Hepatocyte (in vitro differentiated cells): ENCODE measurements around the gene FIP1L1. TPM values are rescaled to one million over a fixed set of nuclear protein-coding genes. Genes with fewer than 3 reads are reported as not detected.
"Not testable (repeated sequence)": the region's sequence is repeated elsewhere in the genome, so short reads cannot be mapped to it uniquely, and the experiment has no call there.

Experiments used
- DNase-seq: peaks from one replicate; pipeline ENCODE4 v3.0.0-alpha.2; 2016; ENCODE audit warnings: low spot score
- H2AFZ ChIP-seq: fragments of 200-600 bp; sonication (generic); 2 replicates; pipeline ENCODE4 v1.6.0; 2016; ENCODE audit warnings: antibody characterized with exemption, mild to moderate bottlenecking
- H3K27ac ChIP-seq: fragments of 200-600 bp; sonication (generic); 2 replicates; pipeline ENCODE4 v1.5.1; 2016; ENCODE audit warnings: mild to moderate bottlenecking
- H3K27me3 ChIP-seq: fragments of 200-600 bp; sonication (generic); 2 replicates; pipeline ENCODE4 v1.6.1; 2016
- H3K36me3 ChIP-seq: fragments of 200-600 bp; sonication (generic); replicated peaks from 2 replicates; pipeline ENCODE4 v1.5.1; 2016; ENCODE audit warnings: low read depth; ENCODE audit not compliant: insufficient read depth
- H3K4me1 ChIP-seq: fragments of 200-600 bp; sonication (generic); 2 replicates; pipeline ENCODE4 v1.5.1; 2016; ENCODE audit warnings: mild to moderate bottlenecking, moderate library complexity; ENCODE audit not compliant: insufficient read depth
- H3K4me2 ChIP-seq: fragments of 200-600 bp; sonication (generic); 2 replicates; pipeline ENCODE4 v1.6.0; 2016
- H3K4me3 ChIP-seq: fragments of 200-600 bp; sonication (generic); 2 replicates; pipeline ENCODE4 v1.5.1; 2016; ENCODE audit warnings: mild to moderate bottlenecking
- H3K79me2 ChIP-seq: fragments of 200-600 bp; sonication (generic); 2 replicates; pipeline ENCODE4 v1.6.0; 2017; ENCODE audit warnings: mild to moderate bottlenecking
- H3K9me2 ChIP-seq: fragments of 200-600 bp; sonication (generic); replicated peaks from 2 replicates; pipeline ENCODE4 v1.6.0; 2017; ENCODE audit warnings: mild to moderate bottlenecking; ENCODE audit not compliant: insufficient read depth
- H3K9me3 ChIP-seq: fragments of 200-600 bp; sonication (generic); 2 replicates; pipeline ENCODE4 v1.5.1; 2016; ENCODE audit warnings: low read depth, mild to moderate bottlenecking
- H4K20me1 ChIP-seq: fragments of 200-600 bp; sonication (generic); 2 replicates; pipeline ENCODE4 v1.6.0; 2016; ENCODE audit warnings: mild to moderate bottlenecking; ENCODE audit not compliant: insufficient read depth, poor library complexity, severe bottlenecking
- EZH2 ChIP-seq: fragments of 200-600 bp; sonication (generic); IDR thresholded peaks from 2 replicates; pipeline ENCODE4 v1.6.1; 2016; ENCODE audit warnings: antibody characterized with exemption, mild to moderate bottlenecking, borderline replicate concordance
- EZH2phosphoT487 ChIP-seq: fragments of 200-600 bp; sonication (generic); IDR thresholded peaks from one replicate; pipeline ENCODE4 v1.6.1; 2018; ENCODE audit warnings: antibody characterized with exemption, mild to moderate bottlenecking, low read depth, moderate library complexity; ENCODE audit not compliant: unreplicated experiment, severe bottlenecking
- WGBS: methylation state at CpG from one replicate; pipeline ENCODE4 v1.1.6; 2016; ENCODE audit warnings: low lambda C conversion rate; ENCODE audit errors: missing lambda C conversion rate; 5-methylcytosine and 5-hydroxymethylcytosine counted together
- polyA plus RNA-seq: library from polyadenylated mRNA; unstranded; fragments of >200 nt; fragmentation: Nextera tagmentation; extraction: Ambion mirVana; gene quantifications from 2 replicates; pipeline ENCODE4 v1.2.1, GENCODE V29; 2016
- total RNA-seq: library from RNA; depleted of rRNA; stranded (reverse); fragments of >200 nt; gene quantifications from 2 replicates; pipeline ENCODE4 v1.2.3, GENCODE V29; 2014
- TF ChIP-seq, protein P1 (sequence below): fragments of 200-600 bp; sonication (generic); IDR thresholded peaks from 2 replicates; pipeline ENCODE4 v1.5.1; 2016; ENCODE audit warnings: antibody characterized with exemption, mild to moderate bottlenecking; ENCODE audit not compliant: poor library complexity

Gene FIP1L1
- total and polyA plus RNA-seq, 2 experiments from 2014 or later = 50.7 to 75.6 TPM

DNA sequence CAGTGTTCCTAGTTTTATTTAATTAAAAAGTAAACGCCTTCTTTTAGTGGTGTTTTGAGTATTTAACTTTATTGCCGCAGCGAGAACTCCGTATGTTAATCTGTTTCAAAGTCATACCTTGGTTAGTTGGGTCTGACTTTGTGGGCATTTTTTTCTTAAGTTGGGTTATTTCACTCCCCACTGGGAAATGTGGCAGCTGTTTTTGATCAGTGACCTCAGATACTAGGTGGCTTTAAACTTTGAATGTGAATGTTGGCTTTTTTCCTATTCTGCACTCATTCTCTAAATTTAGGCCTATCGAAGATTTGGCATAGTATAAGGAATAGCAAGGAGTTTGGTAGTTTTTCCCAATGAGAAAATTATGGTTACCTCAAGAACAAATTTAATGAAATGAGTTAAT, 85.9 kb downstream of the FIP1L1 start:
- H3K9me3 ChIP-seq = no peaks in the 10 kb centered on the region
- no peaks in the 10 kb centered on the region for H3K27me3 ChIP-seq
- no peak for DNase-seq
- H3K4me1 ChIP-seq = peaks cover 3% of the 10 kb centered on the region
- no peaks in the 10 kb centered on the region for H3K9me2 ChIP-seq
- TF ChIP-seq, protein P1, sequence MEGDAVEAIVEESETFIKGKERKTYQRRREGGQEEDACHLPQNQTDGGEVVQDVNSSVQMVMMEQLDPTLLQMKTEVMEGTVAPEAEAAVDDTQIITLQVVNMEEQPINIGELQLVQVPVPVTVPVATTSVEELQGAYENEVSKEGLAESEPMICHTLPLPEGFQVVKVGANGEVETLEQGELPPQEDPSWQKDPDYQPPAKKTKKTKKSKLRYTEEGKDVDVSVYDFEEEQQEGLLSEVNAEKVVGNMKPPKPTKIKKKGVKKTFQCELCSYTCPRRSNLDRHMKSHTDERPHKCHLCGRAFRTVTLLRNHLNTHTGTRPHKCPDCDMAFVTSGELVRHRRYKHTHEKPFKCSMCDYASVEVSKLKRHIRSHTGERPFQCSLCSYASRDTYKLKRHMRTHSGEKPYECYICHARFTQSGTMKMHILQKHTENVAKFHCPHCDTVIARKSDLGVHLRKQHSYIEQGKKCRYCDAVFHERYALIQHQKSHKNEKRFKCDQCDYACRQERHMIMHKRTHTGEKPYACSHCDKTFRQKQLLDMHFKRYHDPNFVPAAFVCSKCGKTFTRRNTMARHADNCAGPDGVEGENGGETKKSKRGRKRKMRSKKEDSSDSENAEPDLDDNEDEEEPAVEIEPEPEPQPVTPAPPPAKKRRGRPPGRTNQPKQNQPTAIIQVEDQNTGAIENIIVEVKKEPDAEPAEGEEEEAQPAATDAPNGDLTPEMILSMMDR = no peak
- TF ChIP-seq EZH2phosphoT487 = no peak
- no peak for TF ChIP-seq EZH2
- peaks cover 3% of the 10 kb centered on the region for H3K79me2 ChIP-seq
- no peak overlapping the region for H2AFZ ChIP-seq
- no peak overlapping the region for H3K4me2 ChIP-seq
- no peak overlapping the region for H3K27ac ChIP-seq
- WGBS = 90% methylated on average over 5 of the region's 5 CpGs
- H4K20me1 ChIP-seq = no peaks in the 10 kb centered on the region
- H3K36me3 ChIP-seq = peaks cover 11% of the 10 kb centered on the region
- no peak overlapping the region for H3K4me3 ChIP-seq

DNA sequence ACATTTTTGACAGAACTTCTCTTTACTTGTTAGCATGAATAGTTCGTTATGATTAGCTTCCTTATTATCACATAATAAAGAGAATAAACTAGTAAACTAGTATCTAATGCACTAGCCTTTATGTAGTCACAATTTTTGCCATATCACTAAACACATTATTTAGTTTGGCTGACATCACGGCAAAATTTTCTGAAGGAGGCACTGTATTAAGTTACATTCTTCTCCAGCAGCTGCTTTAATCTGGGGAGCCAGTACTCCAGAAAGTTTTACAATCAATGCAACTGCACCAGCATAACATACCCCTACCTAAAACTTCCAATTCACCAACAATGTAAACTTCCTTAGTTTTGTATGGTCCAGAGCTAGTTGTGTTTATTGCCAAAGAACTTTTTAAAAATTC, 87.8 kb downstream of the FIP1L1 start:
- Histone ChIP-seq H3K4me3 (no peak overlapping the region), H3K27ac (no peak overlapping the region), H3K36me3 (peaks cover 11% of the 10 kb centered on the region), H3K9me2 (no peaks in the 10 kb centered on the region), H3K9me3 (no peaks in the 10 kb centered on the region), H2AFZ (no peak overlapping the region), H3K4me1 (peaks cover 3% of the 10 kb centered on the region), H3K4me2 (no peak overlapping the region), H3K27me3 (no peaks in the 10 kb centered on the region), H3K79me2 (no peaks in the 10 kb centered on the region), H4K20me1 (no peaks in the 10 kb centered on the region)
- DNase-seq = no peak
- WGBS = 63% methylated on average over 2 of the region's 2 CpGs
- TF ChIP-seq EZH2phosphoT487 (no peak), EZH2 (no peak)
- TF ChIP-seq, protein P1 = no peak

DNA sequence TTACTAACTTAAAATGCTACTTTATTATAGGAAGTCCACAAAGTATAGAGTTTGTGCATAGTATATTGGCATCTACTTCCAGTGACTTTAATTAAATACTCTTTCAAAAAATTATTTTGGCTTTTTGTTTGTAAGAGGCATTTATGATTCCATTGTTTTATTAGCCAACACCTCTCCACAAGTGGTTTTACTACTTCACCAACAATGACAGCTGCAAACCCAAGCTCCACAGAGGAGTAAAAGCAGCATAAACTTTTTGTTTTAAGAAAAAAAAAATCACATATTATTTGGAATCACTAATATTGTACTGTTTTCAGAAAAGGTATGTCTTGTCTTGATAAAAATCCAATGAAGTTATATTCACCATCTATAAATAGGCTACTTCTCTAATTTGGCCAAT, 88.5 kb downstream of the FIP1L1 start:
- no peak for DNase-seq
- Histone ChIP-seq H3K4me2 (no peak overlapping the region), H3K79me2 (no peaks in the 10 kb centered on the region), H2AFZ (no peak overlapping the region), H3K36me3 (peaks cover 11% of the 10 kb centered on the region), H3K9me3 (no peaks in the 10 kb centered on the region), H3K27me3 (no peaks in the 10 kb centered on the region), H3K4me3 (no peak overlapping the region), H3K9me2 (no peaks in the 10 kb centered on the region), H3K4me1 (peaks cover 3% of the 10 kb centered on the region), H3K27ac (no peak overlapping the region), H4K20me1 (no peaks in the 10 kb centered on the region)
- TF ChIP-seq EZH2 = no peak
- TF ChIP-seq EZH2phosphoT487 = no peak
- TF ChIP-seq, protein P1 = no peak

DNA sequence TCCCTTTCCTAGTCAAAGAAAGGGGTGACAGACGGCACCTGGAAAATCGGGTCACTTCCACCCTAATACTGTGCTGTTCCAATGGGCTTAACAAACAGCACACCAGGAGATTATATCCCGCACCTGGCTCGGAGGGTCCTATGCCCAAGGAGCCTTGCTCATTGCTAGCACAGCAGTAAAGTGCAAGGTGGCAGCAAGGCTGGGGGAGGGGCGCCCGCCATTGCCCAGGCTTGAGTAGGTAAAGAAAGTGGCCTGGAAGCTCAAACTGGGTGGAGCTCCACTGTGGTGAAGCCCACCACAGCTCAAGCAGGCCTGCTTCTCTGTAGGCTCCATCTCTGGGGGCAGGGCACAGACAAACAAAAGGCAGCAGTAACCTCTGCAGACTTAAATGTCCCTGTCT, 89.1 kb downstream of the FIP1L1 start:
- not testable (repeated sequence) for DNase-seq, H3K4me3 ChIP-seq, H3K79me2 ChIP-seq, H3K4me2 ChIP-seq, H2AFZ ChIP-seq, H3K27me3 ChIP-seq, H3K9me3 ChIP-seq, H3K4me1 ChIP-seq, H3K9me2 ChIP-seq, H3K27ac ChIP-seq, H4K20me1 ChIP-seq, H3K36me3 ChIP-seq
- 100% methylated on average over 6 of the region's 6 CpGs for WGBS
